A673 (cell line): ENCODE measurements around the gene CLCF1. TPM values are rescaled to one million over a fixed set of nuclear protein-coding genes. Genes with fewer than 3 reads are reported as not detected.

Experiments
- BruUV-seq: library from RNA; stranded (reverse); fragments of 400-500 nt; replicated peaks from 2 replicates; lab custom pipeline; 2021; lab: Mats Ljungman, UMichigan
- CTCF ChIA-PET: fragments of 300-600 bp; sonication (Branson Sonifier 250); formaldehyde crosslinking; loops from one replicate; lab custom pipeline; 2022; ENCODE audit warnings: antibody characterized with exemption; lab: Charles Lee
- POLR2A ChIA-PET: fragments of 300-600 bp; sonication (Branson Sonifier 250); formaldehyde crosslinking; loops from one replicate; lab custom pipeline; 2022; ENCODE audit warnings: antibody characterized with exemption; ENCODE audit not compliant: low non-redundant PET; lab: Charles Lee
- DNase-seq: peaks from one replicate; pipeline ENCODE4 v3.0.0-alpha.2; 2015; ENCODE audit warnings: low spot score
- H3K27ac ChIP-seq: fragments of 200-600 bp; sonication (generic); 2 replicates; pipeline ENCODE4 v1.5.1; 2016; ENCODE audit warnings: mixed run types, low read depth, mild to moderate bottlenecking, mixed read lengths, antibody characterized with exemption, low read length; ENCODE audit not compliant: poor library complexity, severe bottlenecking
- H3K27me3 ChIP-seq: fragments of 200-600 bp; sonication (generic); replicated peaks from 2 replicates; pipeline ENCODE4 v1.6.1; 2017; ENCODE audit warnings: mixed run types, low read depth, mild to moderate bottlenecking, mixed read lengths, antibody characterized with exemption, low read length; ENCODE audit not compliant: insufficient read depth, poor library complexity
- H3K36me3 ChIP-seq: fragments of 200-600 bp; sonication (generic); 2 replicates; pipeline ENCODE4 v1.6.1; 2016; ENCODE audit warnings: mixed run types, mild to moderate bottlenecking, mixed read lengths, antibody characterized with exemption, low read length; ENCODE audit not compliant: insufficient read depth, poor library complexity, severe bottlenecking
- H3K4me1 ChIP-seq: fragments of 200-600 bp; sonication (generic); 2 replicates; pipeline ENCODE4 v1.6.1; 2017; ENCODE audit warnings: mixed run types, mild to moderate bottlenecking, mixed read lengths, antibody characterized with exemption, low read length; ENCODE audit not compliant: insufficient read depth, poor library complexity, severe bottlenecking
- H3K4me3 ChIP-seq: fragments of 200-600 bp; sonication (generic); 2 replicates; pipeline ENCODE4 v1.5.1; 2016; ENCODE audit warnings: low read depth, mixed run types, mild to moderate bottlenecking, mixed read lengths, low read length; ENCODE audit not compliant: poor library complexity, severe bottlenecking
- H3K9me3 ChIP-seq: fragments of 200-600 bp; sonication (generic); 2 replicates; pipeline ENCODE4 v1.6.1; 2016; ENCODE audit warnings: mixed run types, low read depth, mild to moderate bottlenecking, mixed read lengths, antibody characterized with exemption, low read length; ENCODE audit not compliant: poor library complexity, severe bottlenecking
- CTCF ChIP-seq: fragments of 300-800, 200-600 bp; sonication (generic); conservative IDR thresholded peaks from 2 replicates; pipeline ENCODE4 v1.5.1; 2017; ENCODE audit warnings: low read depth, mild to moderate bottlenecking, antibody characterized with exemption, low read length, moderate library complexity, mixed read lengths
- EZH2 ChIP-seq: fragments of 200-600 bp; sonication (generic); IDR thresholded peaks from 2 replicates; pipeline ENCODE4 v1.6.1; 2017; ENCODE audit warnings: borderline replicate concordance, low read depth, mild to moderate bottlenecking, mixed read lengths, antibody characterized with exemption, low read length; ENCODE audit not compliant: poor library complexity, severe bottlenecking
- intact Hi-C: fragments of 100-400 bp; cut with micrococcal nuclease; formaldehyde crosslinking; loops from one replicate; pipeline ENCODE4 v1.10.0; 2022; ENCODE audit not compliant: unreplicated experiment
- total RNA-seq: library from RNA; stranded (reverse); gene quantifications from 2 replicates; pipeline ENCODE4 v1.2.3, GENCODE V29; 2021

The CLCF1 gene
- total RNA-seq, 1 experiment from 2014 or later, result 0.69 TPM

- Histone ChIP-seq H3K4me1 (peaks cover 36% of the 10 kb centered on the region), H3K27me3 (no peaks in the 10 kb centered on the region), H3K36me3 (no peaks in the 10 kb centered on the region), H3K9me3 (no peaks in the 10 kb centered on the region), H3K27ac (no peak overlapping the region), H3K4me3 (peak overlapping the region; percentile 74)
- BruUV-seq, result no TSS peak
- POLR2A ChIA-PET, result interaction anchor here (0.5 to 0.7 kb wide), 3 partner anchors 13 to 22 kb away, joined by 5 to 10 read pairs (median 9); no protein-coding TSS in a partner anchor
- CTCF ChIA-PET, result interaction anchor here (0.7 to 1.7 kb wide), 4 partner anchors 17 to 28 kb away, joined by 4 to 18 read pairs (median 8); partner anchors contain the start of gene PPP1CA
- peak; percentile 57 for DNase-seq
- intact Hi-C loops, result no loop called here
- no peak for TF ChIP-seq EZH2
- TF ChIP-seq CTCF, result peak; percentile 35; the same call in 1 of the 2 replicates
These were observed 511 bp upstream of the CLCF1 start for GRCh38 chr11:67373648-67374570.

- intact Hi-C loops, result no loop called here
- TF ChIP-seq EZH2, result no peak
- TF ChIP-seq CTCF, result no peak
- Histone ChIP-seq H3K4me1 (peaks cover 38% of the 10 kb centered on the region), H3K9me3 (no peaks in the 10 kb centered on the region), H3K36me3 (no peaks in the 10 kb centered on the region), H3K27me3 (no peaks in the 10 kb centered on the region), H3K27ac (peak overlapping the region; percentile 67), H3K4me3 (peak overlapping the region; percentile 74)
- CTCF ChIA-PET, result interaction anchor here (0.7 kb wide), 1 partner anchor 1404 kb away, joined by 3 read pairs; no protein-coding TSS in a partner anchor
- no peak for DNase-seq
- no TSS peak for BruUV-seq
- POLR2A ChIA-PET, result interaction anchor here (0.6 kb wide), 1 partner anchor 12 kb away, joined by 3 read pairs; no protein-coding TSS in a partner anchor
These were observed 941 bp downstream of the CLCF1 start for GRCh38 chr11:67372321-67372992.

- BruUV-seq, result no TSS peak
- POLR2A ChIA-PET, result no interaction called here
- intact Hi-C loops, result no loop called here
These were observed 1.5 kb downstream of the CLCF1 start for GRCh38 chr11:67371911-67372320.

More at GRCh38 chr11:67371911-67372320, 1.5 kb downstream of the CLCF1 start:
- TF ChIP-seq CTCF (no peak), EZH2 (no peak)
- Histone ChIP-seq H3K27ac (no peak overlapping the region), H3K36me3 (no peaks in the 10 kb centered on the region), H3K4me3 (peak overlapping the region; percentile 74), H3K9me3 (no peaks in the 10 kb centered on the region), H3K27me3 (no peaks in the 10 kb centered on the region), H3K4me1 (peaks cover 43% of the 10 kb centered on the region)
- no peak for DNase-seq
- CTCF ChIA-PET, result interaction anchor here (0.7 kb wide), 1 partner anchor 1405 kb away, joined by 3 read pairs; no protein-coding TSS in a partner anchor
